Measurements from ENCODE around the gene HPS5.
"Not testable (repeated sequence)": the region's sequence is repeated elsewhere in the genome, so short reads cannot be mapped to it uniquely, and the experiment has no call there.

The HPS5 gene

DNA sequence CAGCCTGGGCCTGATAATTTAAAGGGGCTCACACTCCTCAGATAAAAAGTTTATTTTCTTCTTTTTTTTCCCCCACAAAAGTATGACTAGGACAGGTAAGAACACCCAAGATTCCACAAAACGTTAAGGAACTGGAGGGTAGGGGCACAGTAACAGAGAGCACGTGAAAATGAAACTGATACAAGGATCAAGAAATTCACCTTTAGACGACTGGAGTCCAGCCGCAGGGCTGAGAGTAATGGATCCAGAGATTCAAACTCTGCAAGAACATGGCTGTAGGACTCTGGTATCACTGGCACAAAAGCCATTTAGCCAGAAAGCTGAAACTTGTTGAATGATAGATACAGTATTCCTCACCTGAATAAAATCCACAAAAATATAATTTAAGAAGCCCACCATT, 4.4 kb downstream of the HPS5 start:
- DNase-seq = no peak

DNA sequence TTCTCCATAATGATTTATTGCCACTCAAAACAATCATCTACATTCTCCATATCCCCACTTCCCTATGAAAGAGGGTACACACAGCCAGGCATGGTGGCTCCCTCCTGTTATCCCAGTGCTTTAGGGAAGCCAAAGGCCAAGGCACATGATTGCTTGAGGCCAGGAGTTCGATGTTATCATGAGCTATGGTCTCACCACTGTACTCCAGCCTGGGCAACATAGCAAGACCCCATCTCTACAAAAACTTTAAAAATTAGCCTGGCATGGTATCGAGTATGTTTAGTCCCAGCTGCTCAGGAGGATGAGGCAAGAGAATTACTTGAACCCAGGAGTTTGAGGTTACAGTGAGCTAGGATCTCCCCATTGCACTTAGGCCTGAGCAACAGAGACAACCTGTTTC, 6.0 kb downstream of the HPS5 start:
- DNase-seq = no peak

DNA sequence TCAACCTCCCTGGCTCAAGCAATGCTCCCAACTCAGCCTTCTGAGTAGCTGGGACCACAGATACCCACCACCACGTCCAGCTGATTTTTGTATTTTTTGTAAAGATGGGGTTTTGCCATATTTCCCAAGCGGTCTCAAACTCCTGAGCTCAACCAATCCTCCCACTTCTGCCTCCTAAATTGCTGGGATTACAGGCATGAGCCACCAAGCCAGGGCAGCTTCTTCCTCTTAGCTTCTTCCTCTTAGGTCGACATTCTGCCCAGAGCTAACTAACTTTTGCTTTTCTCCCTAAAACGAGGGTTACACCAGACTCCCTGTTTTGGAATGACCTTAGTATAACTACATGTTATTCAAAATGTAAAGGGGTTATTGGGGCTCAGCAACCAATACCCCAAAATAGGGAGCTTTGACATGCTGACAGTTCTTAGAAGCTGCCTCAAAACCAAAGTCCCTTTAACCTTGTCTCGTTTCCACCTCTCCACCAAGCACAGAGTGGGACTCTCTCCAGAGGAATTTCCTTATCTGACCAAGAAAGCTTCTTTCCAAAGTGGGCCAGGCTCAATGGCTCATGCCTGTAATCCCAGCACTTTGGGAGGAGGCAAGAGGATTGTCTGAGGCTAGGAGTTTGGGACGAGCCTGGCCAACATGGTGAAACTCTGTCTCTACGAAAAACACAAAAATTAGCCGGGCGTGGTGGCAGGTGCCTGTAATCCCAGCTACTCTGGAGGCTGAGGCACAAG, 7.0 kb downstream of the HPS5 start:
- DNase-seq = no peak

DNA sequence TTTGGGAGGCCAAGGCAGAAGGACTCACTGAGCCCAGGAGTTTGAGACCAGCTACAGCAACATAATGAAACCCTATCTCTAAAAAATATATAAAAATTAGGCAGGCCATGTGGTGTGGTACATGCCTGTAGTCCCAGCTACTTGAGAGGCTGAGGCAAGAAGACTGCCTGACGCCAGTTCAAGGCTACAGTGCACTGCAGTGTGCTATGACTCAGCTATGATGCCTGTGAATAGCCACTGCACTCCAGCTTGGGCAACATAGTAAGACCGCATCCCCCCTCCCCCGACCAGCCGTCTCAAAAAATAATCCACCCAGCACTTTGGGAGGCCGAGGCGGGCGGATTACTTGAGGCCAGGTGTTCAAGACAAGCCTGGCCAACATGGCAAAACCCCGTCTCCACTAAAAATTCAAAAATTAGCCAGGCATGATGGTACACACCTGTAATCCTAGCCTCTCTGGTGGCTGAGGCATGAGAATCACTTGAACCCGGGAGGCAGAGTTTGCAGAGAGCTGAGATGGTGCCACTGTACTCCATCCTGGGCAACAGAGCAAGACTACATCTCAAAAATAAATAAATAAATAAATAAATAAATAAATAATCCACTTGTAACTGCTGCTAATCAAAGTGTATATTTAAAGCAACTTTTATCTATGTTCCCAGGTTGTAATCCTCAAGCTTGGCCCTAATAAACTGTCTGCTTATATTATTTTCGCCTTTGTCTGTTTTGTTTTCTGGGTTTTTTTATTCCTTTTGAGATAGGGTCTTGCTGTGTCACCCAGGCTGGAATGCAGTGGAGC, 7.8 kb downstream of the HPS5 start:
- no peak for DNase-seq

DNA sequence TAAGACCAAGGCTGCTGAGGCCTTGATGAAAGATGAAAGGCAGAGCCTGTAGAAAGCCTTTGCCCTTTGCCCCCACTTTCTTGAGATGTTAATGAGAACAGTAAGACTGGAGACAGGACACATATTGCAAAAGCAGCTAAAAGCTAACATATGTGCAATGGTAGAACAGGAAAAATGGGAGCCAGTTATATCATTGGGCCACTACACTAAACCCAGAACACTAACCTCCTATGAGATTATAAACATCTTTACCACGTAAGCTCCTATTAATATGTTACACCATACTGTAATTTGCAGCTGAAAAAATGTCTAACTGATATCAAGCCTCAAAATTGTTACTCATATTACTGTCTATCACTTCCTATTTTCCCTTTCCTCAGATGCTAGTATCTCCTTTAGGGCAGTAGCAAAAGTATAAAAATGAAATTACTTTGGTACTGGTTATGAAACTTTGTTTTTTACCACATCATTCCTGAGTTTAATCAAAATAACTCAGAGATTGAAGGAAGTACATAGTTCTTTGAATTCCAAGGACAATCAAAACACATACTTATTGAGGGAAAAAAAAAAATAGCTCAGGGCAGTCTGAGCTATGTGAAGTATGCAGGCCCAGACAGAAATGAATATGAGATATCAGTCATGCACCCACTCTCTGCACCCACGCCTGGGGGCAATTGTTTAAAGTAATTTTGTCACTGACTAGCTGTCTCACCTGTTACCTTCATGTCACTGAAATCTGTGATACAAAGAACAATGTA, 9.1 kb downstream of the HPS5 start:
- DNase-seq = no peak

DNA sequence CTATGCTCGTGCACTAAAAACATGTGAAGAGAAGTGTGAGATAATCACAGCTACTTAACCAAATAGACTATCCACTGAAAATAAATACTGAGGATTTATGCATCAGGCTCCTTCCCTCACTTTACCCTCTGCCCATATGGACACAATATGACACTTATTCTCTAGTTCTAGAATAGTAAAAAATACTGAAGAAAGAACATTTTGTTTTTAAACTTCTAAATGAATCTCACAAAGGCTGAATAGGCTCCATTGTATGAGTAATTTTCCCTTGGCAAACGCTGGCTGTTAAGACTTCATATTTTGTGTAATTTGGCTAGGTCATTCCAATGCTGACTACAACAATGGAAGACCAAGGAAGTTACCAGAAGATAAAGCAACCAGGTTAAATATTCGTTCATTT, 9.9 kb downstream of the HPS5 start:
- DNase-seq = no peak

DNA sequence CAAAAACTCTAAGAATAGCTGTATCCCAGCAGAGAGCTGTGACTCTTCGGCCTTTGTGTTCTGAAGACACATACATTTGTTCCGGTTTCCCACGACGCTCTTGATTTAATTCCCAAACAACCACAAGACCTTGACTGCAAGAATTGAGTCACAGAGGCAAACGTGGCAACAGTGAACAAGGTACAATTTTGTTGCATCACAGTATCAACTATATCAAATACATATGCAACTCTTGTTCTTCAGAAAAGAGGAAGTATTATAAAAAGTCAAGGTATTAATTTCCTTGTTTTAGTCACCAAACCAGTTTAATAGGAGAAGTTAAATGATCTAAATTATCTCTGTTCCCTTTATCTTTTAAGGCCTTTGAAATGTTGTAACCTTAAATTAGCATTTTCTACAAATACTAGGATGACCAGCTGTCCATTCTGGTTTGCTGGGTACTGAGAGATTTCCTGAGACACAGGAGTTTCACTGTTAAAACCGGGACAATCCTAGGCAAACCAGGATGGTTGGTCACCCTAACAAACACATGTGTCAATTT, 11.1 kb downstream of the HPS5 start:
- DNase-seq = no peak

DNA sequence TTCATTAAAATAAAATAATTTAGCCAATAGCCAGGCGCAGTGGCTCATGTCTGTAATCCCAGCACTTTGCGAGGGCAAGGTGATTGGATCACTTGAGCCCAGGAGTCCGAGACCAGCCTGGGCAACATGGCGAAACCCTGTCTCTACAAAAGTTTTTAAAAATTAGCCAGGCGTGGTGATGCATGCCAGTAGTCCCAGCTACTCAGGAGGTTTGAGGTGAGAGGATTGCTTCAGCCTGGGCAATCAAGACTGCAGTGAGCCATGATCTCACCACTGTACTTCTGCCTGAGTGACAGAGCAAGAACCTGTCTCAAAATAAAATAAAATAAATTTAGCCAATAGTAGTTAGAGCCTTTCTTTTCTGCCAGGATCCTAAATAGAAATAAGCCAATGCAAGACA, 12.2 kb downstream of the HPS5 start:
- no peak for DNase-seq

DNA sequence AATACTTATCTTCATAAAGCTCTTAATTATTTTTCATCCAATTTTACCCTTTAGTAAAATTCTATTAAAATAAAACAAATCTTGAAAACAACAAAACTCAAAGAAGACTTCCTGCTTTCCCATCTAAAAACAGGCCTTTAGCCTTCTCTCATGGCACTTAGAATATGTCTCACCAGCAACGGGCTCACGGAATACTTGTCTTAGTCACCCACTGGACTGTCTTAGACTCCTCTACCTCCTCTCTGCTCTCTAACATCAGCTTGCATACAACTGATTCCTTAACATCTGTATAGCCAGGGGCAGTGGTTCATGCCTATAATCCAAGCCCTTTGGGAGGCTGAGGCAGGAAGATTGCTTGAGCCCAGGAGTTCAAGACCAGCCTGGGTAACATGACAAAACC, 13.7 kb downstream of the HPS5 start:
- no peak for DNase-seq

DNA sequence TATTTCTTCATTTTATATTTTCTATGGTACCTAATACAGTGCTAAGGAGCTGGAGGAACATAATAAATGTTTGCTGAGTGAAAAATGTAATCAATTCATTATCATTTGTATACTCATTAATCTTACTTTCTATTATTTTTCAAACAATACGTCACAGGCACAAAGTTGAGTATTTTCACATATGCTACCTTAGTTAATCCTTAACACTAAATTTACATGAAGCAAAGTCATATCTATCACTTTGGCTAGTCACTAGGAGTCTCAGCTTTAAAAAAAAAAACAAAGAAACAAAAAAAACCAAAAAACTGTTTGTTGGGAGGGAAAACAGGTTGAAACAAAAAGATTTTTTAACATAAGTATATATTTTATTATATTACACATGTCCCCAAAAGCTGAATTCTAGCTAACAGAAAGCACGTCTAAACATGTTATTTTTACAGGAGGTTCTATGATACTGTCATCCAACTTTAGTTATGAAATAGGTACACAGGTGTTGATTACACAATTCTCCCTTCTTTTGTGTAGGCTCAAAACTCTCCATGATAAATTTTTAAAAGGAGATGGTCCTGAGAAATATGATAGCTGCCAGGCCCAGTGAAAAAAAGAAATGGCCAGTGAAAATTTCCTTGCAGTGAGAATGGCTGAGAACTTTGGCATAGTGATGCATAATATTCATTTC, 14.3 kb downstream of the HPS5 start:
- no peak for DNase-seq

DNA sequence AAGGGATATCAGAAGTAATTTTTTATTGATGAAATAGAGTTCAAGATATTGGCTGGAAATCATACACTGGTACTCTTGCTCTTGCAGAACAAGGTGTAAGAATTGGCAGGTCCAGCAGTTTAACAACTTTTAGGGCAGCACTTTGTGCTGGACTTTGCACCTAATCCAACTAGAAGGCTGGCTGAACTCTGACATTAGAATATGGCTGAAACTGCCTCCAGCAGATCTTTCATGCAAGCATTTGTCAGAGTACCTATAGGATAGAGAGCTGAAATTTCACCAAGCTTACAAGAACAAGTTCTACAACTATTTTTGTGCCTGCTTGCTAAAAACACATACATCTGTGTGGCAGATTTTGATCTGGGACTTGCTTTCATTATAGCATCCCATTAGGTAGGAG, 17.2 kb downstream of the HPS5 start:
- DNase-seq = no peak

DNA sequence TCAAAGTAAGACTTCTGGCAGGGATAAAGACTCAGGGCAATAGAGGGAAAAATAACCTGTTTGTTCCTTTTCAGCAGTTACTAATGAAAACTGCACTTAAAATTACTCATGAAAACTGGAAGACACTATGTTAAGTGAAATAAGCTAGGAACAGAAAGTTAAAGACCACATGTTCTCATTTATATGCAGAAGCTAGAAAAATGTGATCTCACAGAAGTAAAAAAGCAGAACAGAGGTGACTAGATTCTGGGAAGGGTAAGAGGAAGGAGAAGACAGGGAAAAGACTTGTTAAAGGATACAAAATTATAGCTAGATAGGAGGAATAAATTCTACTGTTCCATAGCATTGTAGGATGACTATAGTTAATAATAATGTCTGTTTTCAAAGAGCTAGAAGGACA, 22.2 kb downstream of the HPS5 start:
- no peak for DNase-seq

DNA sequence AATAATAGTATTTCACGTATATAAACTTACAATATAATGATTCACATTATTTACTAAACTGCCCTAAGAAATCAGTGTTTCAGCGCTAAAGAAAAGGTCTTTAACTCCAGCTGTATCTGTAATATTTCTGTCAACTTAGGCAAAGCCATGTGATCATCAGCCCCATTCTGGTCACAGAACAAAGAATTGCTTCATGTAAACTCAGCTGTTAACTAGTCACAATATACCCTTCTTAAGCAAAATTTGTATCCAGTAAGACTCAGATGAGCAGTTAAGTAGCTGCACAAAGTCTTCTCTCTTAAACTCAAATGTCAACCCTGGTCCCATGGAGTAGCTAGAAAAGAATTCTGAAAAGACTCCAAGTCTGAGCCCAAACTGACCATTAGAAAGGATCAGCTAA, 26.6 kb downstream of the HPS5 start:
- DNase-seq = no peak

DNA sequence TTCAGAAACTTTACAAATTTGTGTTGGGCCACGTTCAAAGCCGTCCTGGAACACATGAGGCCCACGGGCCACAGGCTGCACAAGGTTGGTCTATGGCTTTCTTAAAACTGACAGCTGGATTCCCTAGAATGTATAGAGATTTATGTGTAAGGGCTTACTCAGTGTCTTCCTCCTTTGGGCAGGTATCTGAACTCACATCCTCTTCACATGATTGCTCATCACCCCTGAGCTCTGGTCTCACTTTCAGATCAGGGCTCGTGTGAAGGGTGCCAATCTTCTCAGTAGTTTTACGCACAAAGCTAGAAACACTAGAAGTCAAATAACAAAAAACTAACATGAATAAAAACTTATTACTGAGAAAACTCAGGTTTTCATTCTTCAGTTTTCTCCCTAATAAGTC, 27.1 kb downstream of the HPS5 start:
- peak in 1 of 5 experiments; percentile 42 for DNase-seq

DNA sequence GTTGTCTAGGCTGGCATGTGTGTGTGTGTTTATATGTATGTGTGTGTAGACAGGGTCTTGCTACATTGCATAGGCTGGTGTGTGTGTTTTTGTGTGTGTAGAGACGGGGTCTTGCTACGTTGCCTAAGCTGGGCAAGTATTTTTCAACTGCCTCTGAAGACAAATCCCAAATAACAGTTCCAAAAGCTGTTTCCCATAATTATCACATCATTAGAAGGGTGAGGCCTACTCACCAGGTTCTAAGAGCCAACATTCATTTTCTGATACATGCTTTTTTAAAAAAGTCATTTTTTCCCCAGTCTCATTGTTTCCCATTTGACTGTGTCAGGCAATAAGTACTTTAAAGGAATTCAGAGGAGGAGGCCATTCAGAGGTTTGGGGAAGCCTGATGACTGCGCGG, 33.0 kb downstream of the HPS5 start:
- no peak for DNase-seq

DNA sequence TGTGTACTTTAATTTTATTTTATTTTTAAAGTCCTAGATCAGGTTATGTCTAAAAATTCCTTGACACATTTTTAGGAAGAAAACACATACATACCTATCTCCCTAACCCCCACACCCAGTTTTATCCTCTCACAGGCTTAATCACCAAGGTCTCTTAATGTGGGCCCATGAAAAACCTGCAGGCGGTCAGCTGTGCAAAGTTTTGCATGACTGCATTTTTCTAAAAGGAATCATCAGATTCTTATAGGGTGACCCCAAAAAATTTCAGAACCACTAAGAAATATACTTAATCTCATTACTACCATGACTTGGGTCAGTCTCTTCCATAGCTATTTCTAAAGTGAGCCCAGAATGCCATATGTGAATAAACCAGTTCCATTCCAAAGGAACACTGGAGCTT, 36.1 kb downstream of the HPS5 start:
- DNase-seq = no peak

DNA sequence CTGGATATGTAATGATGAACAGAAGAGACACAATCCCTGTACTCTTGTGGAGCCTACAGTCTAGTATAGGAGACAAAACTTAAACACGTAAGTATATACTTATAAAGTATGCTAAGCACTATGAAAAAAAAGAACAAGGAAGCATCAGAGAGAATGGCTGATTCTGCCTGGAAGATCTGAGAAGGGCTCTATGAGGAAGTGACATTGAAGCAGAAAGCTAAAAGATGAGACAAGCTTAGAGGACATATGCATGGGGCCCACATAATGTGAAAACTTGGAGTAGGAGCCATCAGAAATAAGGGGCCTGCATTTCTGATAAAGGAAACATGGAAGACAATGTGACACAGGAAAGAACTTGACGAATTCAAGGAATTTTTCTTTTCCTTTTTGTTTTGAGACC, 39.3 kb downstream of the HPS5 start:
- DNase-seq = no peak

DNA sequence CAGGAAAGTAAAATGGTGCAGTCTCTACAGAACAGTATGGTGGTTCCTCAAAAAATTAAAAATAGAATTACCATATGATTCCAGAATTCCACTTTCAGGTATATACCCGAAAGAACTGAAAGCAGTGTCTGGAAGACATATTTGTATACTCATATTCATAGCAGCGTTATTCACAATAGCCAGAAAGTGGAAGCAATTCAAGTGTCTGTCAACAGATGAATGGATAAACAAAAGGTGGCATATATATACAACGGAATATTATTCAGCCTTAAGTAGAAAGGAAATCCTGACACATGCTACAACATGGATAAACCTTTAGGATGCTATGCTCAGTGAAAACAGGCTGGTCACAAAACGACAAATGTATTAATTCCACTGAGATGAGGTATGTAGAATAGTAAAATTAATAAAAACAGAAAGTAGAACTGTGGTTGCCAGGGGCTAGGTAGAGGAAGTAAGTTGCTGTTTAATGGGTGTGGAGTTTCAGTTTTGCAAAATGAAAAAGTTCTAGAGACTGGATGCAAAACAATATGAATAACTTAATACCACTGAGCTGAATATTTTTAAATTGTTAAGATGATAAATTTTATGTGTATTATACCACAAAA, 41.4 kb downstream of the HPS5 start:
- peak in 1 of 5 experiments; percentile 67 for DNase-seq

DNA sequence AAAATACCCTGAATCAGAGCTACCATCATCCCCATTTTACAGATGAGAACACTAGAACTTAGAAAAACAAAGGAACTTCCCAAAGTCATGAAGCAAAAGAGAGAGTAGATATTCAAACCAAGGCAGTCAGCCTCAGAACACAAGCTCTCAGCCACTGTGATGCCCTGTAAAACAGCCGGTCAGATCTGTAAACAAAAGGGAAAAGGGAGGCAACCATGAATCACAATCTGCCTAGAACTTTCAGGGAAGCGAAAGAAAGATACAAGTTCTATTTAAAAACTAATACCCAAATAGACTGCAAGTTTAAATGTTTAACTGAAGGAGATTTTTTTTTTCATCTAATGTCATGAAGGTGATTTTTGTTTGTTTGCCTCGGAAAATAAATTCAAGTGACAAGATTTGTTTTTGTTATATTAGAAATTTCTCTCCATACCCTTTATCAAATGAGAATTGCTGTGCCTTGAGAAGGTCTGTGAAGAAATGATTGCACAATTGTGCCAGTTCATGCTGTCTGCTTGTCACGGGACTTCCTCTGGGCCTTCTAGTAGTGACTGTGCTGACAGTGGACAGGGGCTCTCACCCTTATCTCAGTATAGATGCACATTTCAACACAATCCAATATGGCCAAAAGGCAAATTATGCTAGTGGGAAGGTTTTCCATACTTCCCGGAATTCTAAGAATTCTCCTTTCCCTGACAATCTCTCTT, 44.2 kb downstream of the HPS5 start:
- no peak for DNase-seq

DNA sequence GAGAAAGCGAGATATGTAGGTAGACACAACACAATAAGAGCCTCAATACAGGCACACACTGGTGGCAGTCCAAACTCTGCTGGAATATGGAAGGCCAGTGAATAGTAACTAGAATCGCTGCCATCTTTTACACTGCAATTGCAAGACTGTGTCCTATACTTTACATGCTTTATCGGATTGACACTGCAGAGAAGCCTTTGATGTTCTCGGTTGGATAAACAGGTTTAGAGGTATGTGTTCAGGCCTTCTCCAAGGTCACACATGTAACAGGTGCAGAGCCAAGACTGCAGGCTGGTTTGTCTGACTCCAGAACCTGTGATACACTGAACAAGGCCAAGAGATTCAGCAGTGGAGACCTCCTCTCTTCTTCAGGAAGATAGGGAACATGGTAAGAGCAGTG, 50.7 kb downstream of the HPS5 start:
- no peak for DNase-seq

DNA sequence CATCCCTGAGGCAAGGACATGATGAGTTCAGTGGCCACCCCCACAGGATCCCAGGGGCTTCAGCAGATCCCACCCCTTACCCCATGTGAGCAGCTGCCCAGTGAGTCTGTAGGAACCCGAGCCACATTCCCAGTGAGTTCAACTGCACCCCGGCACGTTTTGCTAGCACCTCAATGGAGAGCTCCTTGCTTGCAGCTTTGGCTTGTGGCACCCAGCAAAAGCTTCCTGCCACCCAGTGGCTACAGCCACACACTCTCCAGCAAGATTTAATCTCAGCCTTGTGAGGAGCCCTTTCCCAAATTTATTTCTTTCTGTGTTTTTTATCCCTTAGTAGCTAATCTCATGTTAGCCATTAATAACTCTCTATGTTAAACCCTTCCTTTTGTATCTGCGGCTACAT, 51.8 kb downstream of the HPS5 start:
- DNase-seq = no peak

DNA sequence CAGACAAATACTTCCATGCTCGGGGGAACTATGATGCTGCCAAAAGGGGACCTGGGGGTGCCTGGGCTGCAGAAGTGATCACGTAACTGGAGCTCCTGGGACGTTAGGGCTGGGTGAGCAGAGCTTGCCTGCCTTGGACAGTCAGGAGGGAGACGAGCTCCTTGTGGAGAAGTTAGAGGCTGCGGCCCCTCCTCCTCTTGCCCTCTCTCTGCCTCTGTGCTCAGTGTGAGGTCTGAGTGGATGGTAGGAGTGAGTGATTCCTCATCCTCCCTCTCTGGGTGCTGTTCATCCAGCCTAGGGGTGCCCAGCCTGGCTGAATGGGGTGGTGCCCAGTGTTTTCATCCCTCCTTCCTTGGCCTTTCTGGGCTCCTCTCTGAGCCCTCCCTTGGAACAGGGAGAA, 52.7 kb downstream of the HPS5 start:
- not testable (repeated sequence) for DNase-seq
